ENCODE results near the gene FOXP1.

Gene FOXP1

DNA sequence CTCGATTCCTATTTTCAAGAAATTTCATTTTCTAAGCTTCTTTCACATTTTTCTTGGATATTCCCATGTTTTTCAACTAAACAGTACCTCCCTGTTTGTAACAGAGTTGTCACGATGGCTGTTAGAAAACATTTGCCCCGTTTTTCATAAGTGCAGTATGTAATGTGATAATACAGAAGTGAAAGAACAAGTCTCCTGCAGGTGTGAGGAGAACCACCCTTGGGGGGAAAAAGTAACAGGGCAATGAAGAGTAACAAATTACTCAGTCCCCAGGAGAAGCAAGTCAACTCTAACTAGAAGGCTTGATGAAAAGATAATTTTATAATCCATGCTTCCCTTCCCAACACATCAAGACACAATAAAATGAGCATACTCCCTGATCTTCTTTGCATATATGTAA lies 493.3 kb downstream of the FOXP1 start:
- Histone ChIP-seq H3K4me1 (ENCODE audit: control insufficient read depth in 1 of 2, insufficient read depth in 2 of 2, low read length in 2 of 2) (peaks cover 0 to 20% of the 10 kb centered on the region in 2 donors), H3K27me3 (ENCODE audit: control insufficient read depth in 1 of 2, insufficient read depth in 2 of 2, low read length in 2 of 2) (no peaks in the 10 kb centered on the region), H3K9me3 (ENCODE audit: control insufficient read depth in 1 of 2, low read length in 2 of 2) (no peaks in the 10 kb centered on the region), H3K4me3 (ENCODE audit: low read depth in 1 of 2, low read length in 2 of 2) (no peak overlapping the region), H3K9ac (ENCODE audit: low read depth in 1 of 2, low read length in 2 of 2) (no peak overlapping the region), H3K36me3 (ENCODE audit: control insufficient read depth in 1 of 2, insufficient read depth in 2 of 2, low read length in 2 of 2) (peaks cover 2 to 3% of the 10 kb centered on the region in 2 donors), H3K27ac (ENCODE audit: low read depth, low read length) (no peak overlapping the region)

DNA sequence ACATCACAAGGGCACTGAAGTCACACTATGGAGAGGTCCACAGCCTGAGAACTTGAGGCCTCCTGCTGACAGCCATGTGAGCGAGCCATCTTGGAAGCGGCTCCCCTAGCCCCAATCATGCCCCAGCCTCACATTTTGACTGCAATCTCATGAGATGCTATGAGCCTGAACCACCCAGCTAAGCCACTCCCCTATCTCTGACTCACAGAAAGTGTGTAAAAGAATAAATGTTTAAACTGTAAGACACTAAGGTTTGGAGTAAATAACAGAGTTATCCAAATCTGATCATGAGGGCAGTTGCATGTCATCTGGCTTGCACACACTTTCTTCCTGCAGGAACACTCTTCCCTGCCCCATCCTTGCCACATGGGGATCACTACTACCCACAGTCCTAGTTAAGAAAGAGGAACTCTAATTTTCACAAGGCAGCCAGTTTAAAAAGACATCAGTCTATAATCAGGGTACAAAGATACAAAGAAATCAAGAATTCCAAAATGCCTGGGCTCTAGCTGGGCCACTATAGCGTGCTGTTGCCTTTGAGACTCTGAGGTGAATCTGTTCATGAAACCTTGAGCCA lies 494.2 kb downstream of the FOXP1 start:
- no peak overlapping the region for H3K9ac ChIP-seq (ENCODE audit: low read depth in 1 of 2, low read length in 2 of 2)

DNA sequence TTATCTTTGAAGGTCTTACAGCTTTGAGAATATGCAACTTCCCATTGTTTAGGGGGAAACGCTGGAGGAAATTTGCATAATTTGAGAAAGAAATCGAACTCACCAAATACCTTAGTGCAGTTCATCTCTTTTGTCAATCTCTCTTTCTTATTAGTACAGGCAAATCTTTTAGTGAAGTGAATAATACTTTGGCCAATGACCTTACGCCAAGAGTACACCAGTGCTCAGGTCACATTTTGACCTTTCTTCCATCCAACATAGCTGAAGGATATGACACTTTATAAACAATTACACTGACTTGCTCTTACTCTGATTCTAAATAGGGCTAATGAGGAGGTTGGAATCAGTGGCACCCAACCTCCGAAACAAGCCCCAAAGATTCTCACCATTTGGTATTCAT lies 494.8 kb downstream of the FOXP1 start:
- Histone ChIP-seq H3K4me1 (ENCODE audit: control insufficient read depth in 1 of 2, insufficient read depth in 2 of 2, low read length in 2 of 2) (peaks cover 0 to 20% of the 10 kb centered on the region in 2 donors), H3K9me3 (ENCODE audit: control insufficient read depth in 1 of 2, low read length in 2 of 2) (no peaks in the 10 kb centered on the region), H3K9ac (ENCODE audit: low read depth in 1 of 2, low read length in 2 of 2) (no peak overlapping the region), H3K4me3 (ENCODE audit: low read depth in 1 of 2, low read length in 2 of 2) (no peak overlapping the region), H3K27me3 (ENCODE audit: control insufficient read depth in 1 of 2, insufficient read depth in 2 of 2, low read length in 2 of 2) (no peaks in the 10 kb centered on the region), H3K27ac (ENCODE audit: low read depth, low read length) (no peak overlapping the region), H3K36me3 (ENCODE audit: control insufficient read depth in 1 of 2, insufficient read depth in 2 of 2, low read length in 2 of 2) (peaks cover 0 to 3% of the 10 kb centered on the region in 2 donors)

More for the DNA sequence above, 494.2 kb downstream of the FOXP1 start:
- peaks cover 0 to 3% of the 10 kb centered on the region in 2 donors for H3K36me3 ChIP-seq (ENCODE audit: control insufficient read depth in 1 of 2, insufficient read depth in 2 of 2, low read length in 2 of 2)
- no peak overlapping the region for H3K27ac ChIP-seq (ENCODE audit: low read depth, low read length)
- no peaks in the 10 kb centered on the region for H3K27me3 ChIP-seq (ENCODE audit: control insufficient read depth in 1 of 2, insufficient read depth in 2 of 2, low read length in 2 of 2)
- no peaks in the 10 kb centered on the region for H3K9me3 ChIP-seq (ENCODE audit: control insufficient read depth in 1 of 2, low read length in 2 of 2)
- H3K4me1 ChIP-seq (ENCODE audit: control insufficient read depth in 1 of 2, insufficient read depth in 2 of 2, low read length in 2 of 2), result peaks cover 0 to 20% of the 10 kb centered on the region in 2 donors
- no peak overlapping the region for H3K4me3 ChIP-seq (ENCODE audit: low read depth in 1 of 2, low read length in 2 of 2)

DNA sequence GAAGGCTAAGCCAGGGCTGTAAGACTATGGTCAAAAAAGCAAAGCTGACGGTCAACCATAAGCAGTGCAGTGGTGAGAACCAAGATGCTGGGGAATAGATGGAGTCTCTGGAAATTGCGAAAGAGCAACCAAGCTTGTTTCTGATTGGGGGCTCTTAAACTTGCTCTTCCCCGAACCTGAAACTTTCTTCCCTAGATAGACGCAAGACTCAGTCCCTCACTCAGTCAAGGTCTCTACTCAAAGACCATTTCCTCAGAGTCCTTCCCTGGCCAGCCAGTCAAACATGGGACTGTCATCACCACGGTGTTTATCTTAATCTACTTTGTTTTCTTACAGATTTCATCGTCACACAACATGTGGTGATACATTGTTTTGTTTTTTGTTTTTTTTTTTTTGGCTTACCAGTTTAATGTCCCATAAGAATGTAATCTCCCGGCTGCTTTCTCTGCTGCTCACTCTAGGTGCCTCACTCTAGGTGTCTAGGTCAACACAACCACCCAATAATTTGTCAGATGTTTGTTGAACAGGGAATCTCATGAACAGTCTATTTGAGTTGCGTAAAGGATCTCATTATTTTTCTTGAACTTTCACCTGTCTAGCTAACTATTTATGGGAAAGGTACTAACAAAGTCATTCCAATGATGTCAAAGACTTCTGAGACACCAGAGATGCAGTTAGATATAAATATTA lies 495.4 kb downstream of the FOXP1 start:
- Histone ChIP-seq H3K4me3 (ENCODE audit: low read depth in 1 of 2, low read length in 2 of 2) (no peak overlapping the region), H3K27ac (ENCODE audit: low read depth, low read length) (no peak overlapping the region), H3K9ac (ENCODE audit: low read depth in 1 of 2, low read length in 2 of 2) (no peak overlapping the region), H3K9me3 (ENCODE audit: control insufficient read depth in 1 of 2, low read length in 2 of 2) (no peaks in the 10 kb centered on the region), H3K36me3 (ENCODE audit: control insufficient read depth in 1 of 2, insufficient read depth in 2 of 2, low read length in 2 of 2) (peaks cover 0 to 3% of the 10 kb centered on the region in 2 donors), H3K27me3 (ENCODE audit: control insufficient read depth in 1 of 2, insufficient read depth in 2 of 2, low read length in 2 of 2) (no peaks in the 10 kb centered on the region), H3K4me1 (ENCODE audit: control insufficient read depth in 1 of 2, insufficient read depth in 2 of 2, low read length in 2 of 2) (peaks cover 0 to 23% of the 10 kb centered on the region in 2 donors)

DNA sequence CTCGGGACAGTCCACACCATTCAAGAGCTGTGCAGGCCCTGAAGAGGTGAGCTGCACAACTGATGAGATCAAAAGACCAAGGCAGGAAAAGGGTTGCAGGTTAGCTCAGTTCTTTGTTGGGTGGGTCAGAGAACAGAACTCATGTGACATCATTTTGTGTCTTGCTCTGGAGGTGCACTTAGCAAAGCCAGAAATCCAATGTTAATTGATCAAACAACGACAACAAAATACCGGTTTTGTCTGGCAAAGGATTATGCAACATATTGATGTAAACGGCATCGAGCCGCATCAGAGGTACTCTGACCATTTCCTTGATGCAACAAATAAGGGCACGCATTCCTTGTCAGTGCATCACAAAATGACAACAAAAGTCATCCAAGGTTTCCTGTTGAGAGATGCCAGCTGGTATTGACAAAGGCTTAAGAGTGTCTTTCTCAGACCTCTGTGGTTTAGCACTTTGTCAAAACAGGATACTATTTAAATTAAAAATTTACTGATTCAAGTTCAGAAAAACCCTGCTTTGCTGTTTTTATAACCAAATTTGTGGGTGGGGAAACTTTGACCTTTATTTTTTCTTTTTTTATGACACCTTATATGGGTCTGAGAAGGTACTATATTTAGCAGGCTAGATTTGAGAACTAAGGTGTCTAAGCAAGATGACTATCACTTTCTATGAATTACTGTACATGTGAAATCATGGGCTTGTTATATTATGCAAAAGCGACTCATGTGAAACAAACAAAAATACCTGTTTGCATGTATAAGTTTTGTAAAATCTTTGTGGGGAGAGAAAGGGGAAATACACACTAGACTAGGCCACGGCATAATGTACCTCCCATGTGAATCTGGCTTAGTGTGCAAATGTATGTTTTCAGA lies 496.1 kb downstream of the FOXP1 start:
- Histone ChIP-seq H3K36me3 (ENCODE audit: control insufficient read depth in 1 of 2, insufficient read depth in 2 of 2, low read length in 2 of 2) (peaks cover 0 to 3% of the 10 kb centered on the region in 2 donors), H3K27ac (ENCODE audit: low read depth, low read length) (no peak overlapping the region), H3K27me3 (ENCODE audit: control insufficient read depth in 1 of 2, insufficient read depth in 2 of 2, low read length in 2 of 2) (no peaks in the 10 kb centered on the region), H3K4me3 (ENCODE audit: low read depth in 1 of 2, low read length in 2 of 2) (no peak overlapping the region), H3K9me3 (ENCODE audit: control insufficient read depth in 1 of 2, low read length in 2 of 2) (no peaks in the 10 kb centered on the region), H3K9ac (ENCODE audit: low read depth in 1 of 2, low read length in 2 of 2) (no peak overlapping the region), H3K4me1 (ENCODE audit: control insufficient read depth in 1 of 2, insufficient read depth in 2 of 2, low read length in 2 of 2) (peaks cover 0 to 23% of the 10 kb centered on the region in 2 donors)

DNA sequence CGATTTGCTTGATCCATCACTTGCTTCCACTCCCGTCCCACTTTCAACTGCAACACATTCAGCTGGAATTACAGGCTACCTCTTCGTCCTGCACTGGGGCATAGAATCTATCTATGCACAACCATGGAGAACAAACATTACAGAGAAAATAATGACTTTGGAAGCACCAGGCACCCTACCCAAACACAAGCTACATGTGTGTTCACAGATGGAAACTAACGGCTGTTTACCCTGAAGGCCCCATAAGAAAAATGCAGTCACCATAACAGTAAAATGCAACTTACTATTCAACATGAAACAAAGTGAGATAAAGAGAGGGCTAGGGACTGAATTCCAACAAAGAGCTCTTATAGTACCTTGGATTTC lies 496.8 kb downstream of the FOXP1 start:
- no peaks in the 10 kb centered on the region for H3K9me3 ChIP-seq (ENCODE audit: control insufficient read depth in 1 of 2, low read length in 2 of 2)
- H3K27me3 ChIP-seq (ENCODE audit: control insufficient read depth in 1 of 2, insufficient read depth in 2 of 2, low read length in 2 of 2), result no peaks in the 10 kb centered on the region
- no peak overlapping the region for H3K27ac ChIP-seq (ENCODE audit: low read depth, low read length)
- H3K36me3 ChIP-seq (ENCODE audit: control insufficient read depth in 1 of 2, insufficient read depth in 2 of 2, low read length in 2 of 2), result peaks cover 0 to 3% of the 10 kb centered on the region in 2 donors
- no peak overlapping the region for H3K9ac ChIP-seq (ENCODE audit: low read depth in 1 of 2, low read length in 2 of 2)
- peaks cover 0 to 23% of the 10 kb centered on the region in 2 donors for H3K4me1 ChIP-seq (ENCODE audit: control insufficient read depth in 1 of 2, insufficient read depth in 2 of 2, low read length in 2 of 2)
- no peak overlapping the region for H3K4me3 ChIP-seq (ENCODE audit: low read depth in 1 of 2, low read length in 2 of 2)

DNA sequence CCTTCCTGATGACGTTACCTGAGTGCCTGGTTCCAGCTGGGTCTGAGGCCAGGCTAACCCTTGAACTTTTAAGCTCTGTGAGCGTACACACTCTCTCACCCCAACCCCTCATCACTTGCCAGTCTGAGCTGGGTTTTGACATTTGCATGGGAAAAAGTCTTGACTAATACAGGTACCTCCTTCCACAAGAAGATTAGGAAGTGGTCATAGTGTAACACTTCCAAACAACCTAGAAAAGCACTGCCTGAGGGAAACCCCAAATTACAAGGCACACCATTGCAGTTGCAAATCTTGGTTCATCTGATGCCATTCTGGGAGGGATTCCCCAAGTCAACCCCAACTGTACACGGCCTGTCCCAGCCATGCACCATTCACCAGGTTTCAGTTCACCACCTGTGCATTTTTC lies 499.8 kb downstream of the FOXP1 start:
- Histone ChIP-seq H3K27ac (ENCODE audit: low read depth, low read length) (no peak overlapping the region), H3K27me3 (ENCODE audit: control insufficient read depth in 1 of 2, insufficient read depth in 2 of 2, low read length in 2 of 2) (no peaks in the 10 kb centered on the region), H3K9me3 (ENCODE audit: control insufficient read depth in 1 of 2, low read length in 2 of 2) (no peaks in the 10 kb centered on the region), H3K9ac (ENCODE audit: low read depth in 1 of 2, low read length in 2 of 2) (no peak overlapping the region), H3K36me3 (ENCODE audit: control insufficient read depth in 1 of 2, insufficient read depth in 2 of 2, low read length in 2 of 2) (peaks cover 0 to 3% of the 10 kb centered on the region in 2 donors), H3K4me3 (ENCODE audit: low read depth in 1 of 2, low read length in 2 of 2) (no peak overlapping the region), H3K4me1 (ENCODE audit: control insufficient read depth in 1 of 2, insufficient read depth in 2 of 2, low read length in 2 of 2) (peaks cover 9 to 34% of the 10 kb centered on the region in 2 donors)

DNA sequence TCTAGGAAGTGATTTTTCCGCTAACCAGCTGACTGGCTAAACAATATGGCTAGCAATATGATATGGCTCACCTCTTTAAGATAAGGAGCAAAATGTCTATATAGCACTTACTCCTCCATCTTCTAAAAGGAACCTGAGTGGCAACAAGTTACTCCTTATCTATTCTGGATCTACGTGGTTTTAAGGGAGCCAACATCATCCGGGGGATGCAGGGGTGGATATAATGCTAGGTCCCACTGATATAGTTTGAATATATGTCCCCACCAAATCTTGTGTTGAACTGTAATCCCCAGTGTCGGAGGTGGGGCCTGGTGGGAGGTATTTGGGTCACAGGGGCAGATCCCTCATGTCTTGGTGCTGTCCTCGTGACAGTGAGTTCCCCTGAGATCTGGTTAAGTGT lies 500.7 kb downstream of the FOXP1 start:
- Histone ChIP-seq H3K27ac (ENCODE audit: low read depth, low read length) (no peak overlapping the region), H3K9ac (ENCODE audit: low read depth in 1 of 2, low read length in 2 of 2) (no peak overlapping the region), H3K4me1 (ENCODE audit: control insufficient read depth in 1 of 2, insufficient read depth in 2 of 2, low read length in 2 of 2) (peaks cover 13 to 37% of the 10 kb centered on the region in 2 donors), H3K9me3 (ENCODE audit: control insufficient read depth in 1 of 2, low read length in 2 of 2) (no peaks in the 10 kb centered on the region), H3K4me3 (ENCODE audit: low read depth in 1 of 2, low read length in 2 of 2) (no peak overlapping the region), H3K27me3 (ENCODE audit: control insufficient read depth in 1 of 2, insufficient read depth in 2 of 2, low read length in 2 of 2) (no peaks in the 10 kb centered on the region), H3K36me3 (ENCODE audit: control insufficient read depth in 1 of 2, insufficient read depth in 2 of 2, low read length in 2 of 2) (peaks cover 0 to 3% of the 10 kb centered on the region in 2 donors)

DNA sequence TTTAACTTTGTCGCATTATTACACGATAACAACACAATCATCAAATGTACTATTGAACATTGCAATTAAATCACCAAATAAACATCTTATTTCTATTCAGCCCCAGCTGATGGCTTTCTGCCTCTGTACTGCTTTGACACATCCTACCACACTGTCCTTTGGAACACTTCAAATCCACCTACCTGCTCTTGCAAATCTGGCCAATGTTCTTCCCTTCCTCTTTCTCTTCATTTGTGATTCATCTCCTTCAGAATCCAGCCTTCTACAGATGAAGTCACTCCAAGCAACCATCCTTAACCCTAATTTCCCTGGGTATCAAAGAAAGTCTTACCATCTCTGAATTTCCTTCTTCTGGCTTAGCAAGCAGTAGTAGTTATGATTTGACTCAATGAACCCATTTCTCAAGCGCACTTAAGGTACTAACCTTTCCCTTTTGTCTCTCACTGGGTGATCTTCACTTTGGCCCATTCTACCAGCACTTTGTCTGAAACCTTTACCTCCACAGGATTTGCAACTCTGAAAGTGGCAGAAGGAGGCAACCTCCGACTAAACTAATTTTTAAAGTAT lies 502.9 kb downstream of the FOXP1 start:
- Histone ChIP-seq H3K27ac (ENCODE audit: low read depth, low read length) (no peak overlapping the region), H3K27me3 (ENCODE audit: control insufficient read depth in 1 of 2, insufficient read depth in 2 of 2, low read length in 2 of 2) (no peaks in the 10 kb centered on the region), H3K4me1 (ENCODE audit: control insufficient read depth in 1 of 2, insufficient read depth in 2 of 2, low read length in 2 of 2) (peaks cover 17 to 38% of the 10 kb centered on the region in 2 donors), H3K36me3 (ENCODE audit: control insufficient read depth in 1 of 2, insufficient read depth in 2 of 2, low read length in 2 of 2) (no peaks in the 10 kb centered on the region), H3K4me3 (ENCODE audit: low read depth in 1 of 2, low read length in 2 of 2) (no peak overlapping the region), H3K9ac (ENCODE audit: low read depth in 1 of 2, low read length in 2 of 2) (no peak overlapping the region), H3K9me3 (ENCODE audit: control insufficient read depth in 1 of 2, low read length in 2 of 2) (no peaks in the 10 kb centered on the region)

Data from duodenal mucosa (tissue), 2 donors.